DOHH2 (cell line): ENCODE data around the gene ARHGAP44.

Experiments
- CTCF ChIP-seq: fragments of 200-600 bp; sonication (generic); IDR thresholded peaks from one replicate; pipeline ENCODE4 v1.5.1; 2014; ENCODE audit warnings: antibody characterized with exemption, mild to moderate bottlenecking, low read depth, low read length; ENCODE audit not compliant: poor library complexity, severe bottlenecking
- EZH2phosphoT487 ChIP-seq: fragments of 200-600 bp; sonication (generic); IDR thresholded peaks from 2 replicates; pipeline ENCODE4 v1.6.1; 2017; ENCODE audit warnings: borderline replicate concordance, mild to moderate bottlenecking, antibody characterized with exemption, low read length, moderate library complexity, mixed read lengths

DNA sequence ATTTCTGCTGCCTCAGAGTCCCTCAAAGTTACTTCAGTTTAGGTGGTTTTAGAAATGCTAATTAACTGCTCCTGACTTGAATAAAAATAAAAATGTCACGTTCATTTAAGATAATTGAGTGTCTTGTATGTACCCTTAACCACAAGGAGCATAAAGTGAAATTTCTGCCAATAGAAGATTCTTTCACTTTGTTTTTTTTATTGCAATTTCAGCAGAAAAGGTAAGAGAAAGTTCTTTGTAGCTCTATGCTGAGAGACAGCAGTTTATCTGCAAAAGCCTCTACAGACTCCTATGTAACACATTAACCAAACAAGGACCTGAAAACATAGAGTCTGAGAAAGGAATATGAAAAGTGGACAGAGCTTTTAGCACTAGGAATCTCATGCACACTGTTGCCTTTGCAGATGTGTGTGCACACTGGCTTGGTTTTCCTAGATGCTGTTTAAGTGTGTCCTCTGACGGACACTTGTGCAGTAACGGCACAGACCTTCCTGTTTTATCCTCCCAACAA is 11.6 kb downstream of the ARHGAP44 start:
- TF ChIP-seq CTCF: no peak
- TF ChIP-seq EZH2phosphoT487: no peak
